ENCODE results near the gene ARHGAP15. TPM values are rescaled to one million over a fixed set of nuclear protein-coding genes. Genes with fewer than 3 reads are reported as not detected.

ARHGAP15 gene
- polyA plus RNA-seq, 2 of the 4 experiments (the other 2 are of a cell fraction), result 0.34 TPM; not detected in 1

- no peak for ATAC-seq
- no peak overlapping the region for H3K4me2 ChIP-seq
- DNase-seq (ENCODE audit: low read depth in 1 of 2, low spot score in 1 of 2), result no peak
- no peaks in the 10 kb centered on the region for H3K4me1 ChIP-seq
- H3K27ac ChIP-seq, result no peak overlapping the region
- TF ChIP-seq HDAC2 (IDR thresholded peaks at IDR 0.05), result no peak
- no peak for TF ChIP-seq HOXB13 (CRISPR knock-in tag; IDR thresholded peaks at IDR 0.05; ENCODE audit: low read depth)
- no peak for TF ChIP-seq EHMT2 (IDR thresholded peaks at IDR 0.05; ENCODE audit: low read depth)
- TF ChIP-seq CHD2 (IDR thresholded peaks at IDR 0.05; ENCODE audit: low read length, partially characterized antibody), result no peak
- FAIRE-seq, result no peak
- ChIA-PET CTCF (no interaction called here), POLR2A (no interaction called here)
- H3K4me3 ChIP-seq, result no peak overlapping the region
- WGBS (ENCODE audit: missing lambda C conversion rate), result 78% methylated on average over 3 of the region's 3 CpGs
- H3K9me3 ChIP-seq, result no peaks in the 10 kb centered on the region
Measured at GRCh38 chr2:143553261-143553660, 424.0 kb downstream of the ARHGAP15 start.

- Histone ChIP-seq H3K4me3 (no peak overlapping the region), H3K4me1 (no peaks in the 10 kb centered on the region), H3K9me3 (no peaks in the 10 kb centered on the region), H3K27ac (no peak overlapping the region), H3K4me2 (no peak overlapping the region)
- ATAC-seq (no peak), FAIRE-seq (no peak), DNase-seq (ENCODE audit: low read depth in 1 of 2, low spot score in 1 of 2) (no peak)
- 58% methylated on average over 1 of the region's 1 CpG for WGBS (ENCODE audit: missing lambda C conversion rate)
- ChIA-PET CTCF (no interaction called here), POLR2A (no interaction called here)
- no peak for TF ChIP-seq HOXB13 (CRISPR knock-in tag; IDR thresholded peaks at IDR 0.05; ENCODE audit: low read depth)
- TF ChIP-seq ELK1 (IDR thresholded peaks at IDR 0.05; ENCODE audit: low read depth, low read length), result no peak
- no peak for TF ChIP-seq NFE2L2 (conservative IDR thresholded peaks at IDR 0.05; ENCODE audit: low read length)
- TF ChIP-seq E2F6 (IDR thresholded peaks at IDR 0.05; ENCODE audit: borderline replicate concordance, low read depth), result no peak
- TF ChIP-seq KDM5A (IDR thresholded peaks at IDR 0.05), result no peak
- no peak for TF ChIP-seq POLR2AphosphoS2 (conservative IDR thresholded peaks at IDR 0.05; ENCODE audit: low read length)
- TF ChIP-seq ZNF302 (CRISPR knock-in tag; IDR thresholded peaks at IDR 0.05), result no peak
- TF ChIP-seq ZC3H11A (IDR thresholded peaks at IDR 0.05), result no peak
- TF ChIP-seq JUNB (IDR thresholded peaks at IDR 0.05), result no peak
- no peak for TF ChIP-seq POLR2A (IDR thresholded peaks at IDR 0.05; ENCODE audit: low read length)
- TF ChIP-seq ESRRA (IDR thresholded peaks at IDR 0.05; ENCODE audit: borderline replicate concordance, low read length), result no peak
- no peak for TF ChIP-seq CBX2 (IDR thresholded peaks at IDR 0.05; ENCODE audit: borderline replicate concordance, low read depth)
- no peak for TF ChIP-seq HES2 (IDR thresholded peaks at IDR 0.05)
- no peak for TF ChIP-seq KDM1A (IDR thresholded peaks at IDR 0.05; ENCODE audit: low read depth)
- TF ChIP-seq BHLHE40 (IDR thresholded peaks at IDR 0.05; ENCODE audit: low read depth, low read length), result no peak
- no peak for TF ChIP-seq ATOH8 (CRISPR knock-in tag; IDR thresholded peaks at IDR 0.05; ENCODE audit: low read depth)
- no peak for TF ChIP-seq EHF (CRISPR knock-in tag; IDR thresholded peaks at IDR 0.05)
Measured at GRCh38 chr2:143558665-143559064, 429.4 kb downstream of the ARHGAP15 start.

GRCh38 chr2:143559147-143559546 is 429.9 kb downstream of the ARHGAP15 start:
- ATAC-seq, result no peak
- ChIA-PET POLR2A (no interaction called here), CTCF (no interaction called here)
- Histone ChIP-seq H3K4me3 (no peak overlapping the region), H3K9me3 (no peaks in the 10 kb centered on the region), H3K4me2 (no peak overlapping the region), H3K4me1 (no peaks in the 10 kb centered on the region), H3K27ac (no peak overlapping the region)
- TF ChIP-seq USF2 (IDR thresholded peaks at IDR 0.05), result no peak
- TF ChIP-seq ZSCAN20 (CRISPR knock-in tag; IDR thresholded peaks at IDR 0.05), result no peak
- TF ChIP-seq HEYL (CRISPR knock-in tag; IDR thresholded peaks at IDR 0.05), result no peak
- TF ChIP-seq KDM1A (IDR thresholded peaks at IDR 0.05; ENCODE audit: low read depth), result no peak
- no peak for DNase-seq (ENCODE audit: low read depth in 1 of 2, low spot score in 1 of 2)
- no peak for FAIRE-seq
- WGBS (ENCODE audit: missing lambda C conversion rate), result 6% methylated on average over 2 of the region's 2 CpGs

Data from A549 (cell line).